Muscle layer of colon (tissue), 2 donors: ENCODE measurements around the gene TNNI2.

Experiments used
- H3K27ac ChIP-seq: one replicate; pipeline ENCODE4 v1.7.0; 2013; ENCODE audit warnings: low read depth, mild to moderate bottlenecking, low read length, moderate library complexity
- H3K27me3 ChIP-seq, 2 donors: one replicate each; pipeline ENCODE4 v1.7.0; 2013; ENCODE audit warnings: low read length in 2 of 2, mild to moderate bottlenecking in 2 of 2; ENCODE audit not compliant: insufficient read depth in 2 of 2, control insufficient read depth in 1 of 2
- H3K36me3 ChIP-seq: one replicate; pipeline ENCODE4 v1.7.0; 2013; ENCODE audit warnings: mild to moderate bottlenecking, low read length; ENCODE audit not compliant: insufficient read depth
- H3K4me1 ChIP-seq: one replicate; pipeline ENCODE4 v1.7.0; 2013; ENCODE audit warnings: mild to moderate bottlenecking, low read length; ENCODE audit not compliant: insufficient read depth
- H3K4me3 ChIP-seq, 2 donors: one replicate each; pipeline ENCODE4 v1.7.0; 2013; ENCODE audit warnings: low read length in 2 of 2, low read depth in 1 of 2, mild to moderate bottlenecking in 1 of 2, moderate library complexity in 1 of 2
- H3K9ac ChIP-seq: one replicate; pipeline ENCODE4 v1.7.0; 2013; ENCODE audit warnings: low read length
- H3K9me3 ChIP-seq: one replicate; pipeline ENCODE4 v1.7.0; 2013; ENCODE audit warnings: mild to moderate bottlenecking, low read length
- donor health status: abdominal sarcoma.
- donor health status: Adenocarcinoma of cecum.

The TNNI2 gene

DNA sequence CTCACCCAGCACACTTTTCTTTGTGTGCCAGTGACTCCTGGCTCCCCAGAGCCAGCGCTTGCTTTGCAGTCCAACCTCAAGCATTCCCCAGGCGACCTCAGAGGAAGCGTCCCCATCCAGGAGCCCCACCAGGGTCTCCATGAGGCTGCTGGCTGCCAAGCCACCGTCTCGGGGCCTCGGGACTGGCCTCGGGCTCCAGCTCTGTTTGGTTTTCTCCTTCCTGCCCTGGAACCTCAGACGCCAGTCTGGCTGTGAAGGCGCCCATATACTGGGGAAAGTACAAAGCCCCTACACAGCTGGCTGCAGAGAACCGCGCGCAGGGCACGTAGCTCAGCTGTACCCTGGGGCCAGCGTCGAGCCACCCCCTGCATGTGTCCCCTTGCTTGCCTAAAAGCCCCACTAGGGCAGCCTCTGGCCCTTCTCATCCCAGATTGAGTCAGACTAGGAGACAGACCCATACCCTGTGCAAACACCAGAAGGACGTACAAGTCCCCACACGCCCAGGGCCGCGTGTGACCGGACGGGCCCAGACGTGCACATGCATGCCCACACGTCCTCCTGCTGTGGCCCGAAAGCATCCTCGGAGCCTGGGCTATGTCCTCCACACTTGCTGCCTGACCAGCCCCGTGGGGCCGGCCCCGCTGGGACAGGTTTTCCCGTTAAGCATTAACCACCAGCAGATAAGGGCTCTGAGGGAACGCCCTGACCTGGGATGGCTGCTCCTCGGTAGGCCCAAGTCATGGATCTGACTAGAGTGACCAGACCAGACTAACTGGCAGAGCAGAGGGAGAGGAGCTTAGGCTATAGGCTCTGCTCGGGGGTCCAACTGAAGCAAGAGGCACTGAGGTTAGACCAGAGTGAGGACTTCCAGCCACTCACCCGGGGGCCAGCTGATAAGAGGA is 8.2 kb upstream of the TNNI2 start:
- no peak overlapping the region for H3K4me3 ChIP-seq
- no peaks in the 10 kb centered on the region for H3K9me3 ChIP-seq
- no peaks in the 10 kb centered on the region for H3K36me3 ChIP-seq
- H3K27ac ChIP-seq = no peak overlapping the region
- no peak overlapping the region for H3K9ac ChIP-seq
- peaks cover 0 to 29% of the 10 kb centered on the region in 2 donors for H3K27me3 ChIP-seq
- H3K4me1 ChIP-seq = no peaks in the 10 kb centered on the region

DNA sequence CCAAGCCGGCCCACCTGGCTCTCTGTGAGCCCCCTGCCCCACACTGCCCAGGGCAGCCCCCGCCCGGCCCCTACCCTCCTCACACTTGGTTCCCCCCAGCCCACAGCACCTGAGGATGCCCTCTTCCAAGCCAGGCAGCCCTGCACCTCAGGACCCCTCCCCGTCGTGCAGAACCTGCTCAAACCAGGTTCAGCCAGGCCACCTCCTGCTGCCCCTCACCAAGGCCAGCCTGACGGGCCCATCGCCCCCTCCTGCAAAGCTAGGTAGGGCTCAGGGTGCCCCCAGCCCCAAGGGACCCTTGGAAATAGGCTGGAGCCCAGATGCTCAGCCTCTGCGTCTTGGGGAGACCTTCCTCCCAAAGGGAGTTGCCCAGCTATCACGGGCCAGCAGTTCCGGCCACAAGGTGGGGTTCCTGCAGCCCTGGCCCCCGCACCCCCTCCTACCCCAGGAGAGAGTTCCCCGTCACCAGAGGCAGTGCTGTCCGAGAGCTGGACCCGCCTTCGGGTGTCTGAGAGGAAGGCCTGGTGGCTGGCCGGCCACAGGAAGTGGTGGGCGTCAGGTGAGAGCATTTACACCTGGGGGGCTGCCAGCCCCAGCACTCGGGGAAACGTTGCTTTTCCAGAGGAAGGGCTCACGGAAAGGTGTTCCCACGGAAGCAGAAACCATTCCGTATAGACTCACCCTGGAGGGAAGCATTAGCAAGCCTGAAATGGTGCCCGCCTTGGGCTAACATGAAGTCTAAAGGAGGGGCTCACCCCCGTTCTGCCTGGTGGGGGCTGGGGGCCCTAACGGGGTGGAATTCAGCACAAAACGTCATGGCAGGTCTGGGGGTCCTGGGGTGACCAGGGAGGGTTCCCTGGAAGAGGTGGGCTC is 7.2 kb upstream of the TNNI2 start:
- H3K36me3 ChIP-seq = no peaks in the 10 kb centered on the region
- H3K9me3 ChIP-seq = no peaks in the 10 kb centered on the region
- H3K4me3 ChIP-seq = no peak overlapping the region
- H3K27ac ChIP-seq = no peak overlapping the region
- peaks cover 0 to 26% of the 10 kb centered on the region in 2 donors for H3K27me3 ChIP-seq
- H3K9ac ChIP-seq = no peak overlapping the region
- no peaks in the 10 kb centered on the region for H3K4me1 ChIP-seq

DNA sequence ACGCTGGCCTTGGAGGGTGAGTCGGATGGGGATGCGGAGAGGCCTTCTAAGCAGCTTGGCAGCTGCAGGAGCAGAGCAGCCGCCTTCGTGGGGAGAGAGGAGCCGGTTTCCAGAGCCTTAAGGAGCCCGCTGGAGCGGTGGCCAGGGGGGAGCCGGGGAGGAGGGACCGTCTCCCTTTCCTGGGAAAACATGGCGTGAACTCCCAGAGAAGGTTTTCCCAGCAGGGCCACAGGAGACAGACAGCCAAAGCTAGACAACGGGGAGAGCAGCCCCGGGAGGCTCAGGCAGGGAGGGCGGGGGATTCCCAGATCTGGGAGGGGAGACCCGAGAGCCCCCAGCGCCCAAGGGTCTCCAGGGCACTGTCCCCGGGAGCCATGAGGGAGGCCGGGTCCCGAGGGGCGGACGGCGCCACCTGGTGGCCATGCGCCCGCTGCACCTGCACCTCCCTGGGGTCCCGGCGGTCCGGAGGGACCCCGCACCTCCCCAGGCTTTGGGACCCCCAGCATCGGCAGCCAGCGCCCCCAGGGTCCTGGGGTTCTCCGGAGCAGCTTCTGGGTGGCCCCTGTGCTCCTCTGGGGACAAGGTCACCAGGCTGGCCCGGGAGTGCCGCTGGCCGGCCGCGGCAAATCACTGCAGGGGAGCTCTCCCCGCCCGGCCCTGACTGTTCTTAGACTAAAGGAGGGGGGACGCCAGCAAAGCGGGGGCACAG is 6.4 kb upstream of the TNNI2 start:
- no peak overlapping the region for H3K9ac ChIP-seq
- no peaks in the 10 kb centered on the region for H3K36me3 ChIP-seq
- no peak overlapping the region for H3K27ac ChIP-seq
- no peaks in the 10 kb centered on the region for H3K9me3 ChIP-seq
- no peak overlapping the region for H3K4me3 ChIP-seq
- no peaks in the 10 kb centered on the region for H3K4me1 ChIP-seq
- H3K27me3 ChIP-seq = peaks cover 0 to 26% of the 10 kb centered on the region in 2 donors

DNA sequence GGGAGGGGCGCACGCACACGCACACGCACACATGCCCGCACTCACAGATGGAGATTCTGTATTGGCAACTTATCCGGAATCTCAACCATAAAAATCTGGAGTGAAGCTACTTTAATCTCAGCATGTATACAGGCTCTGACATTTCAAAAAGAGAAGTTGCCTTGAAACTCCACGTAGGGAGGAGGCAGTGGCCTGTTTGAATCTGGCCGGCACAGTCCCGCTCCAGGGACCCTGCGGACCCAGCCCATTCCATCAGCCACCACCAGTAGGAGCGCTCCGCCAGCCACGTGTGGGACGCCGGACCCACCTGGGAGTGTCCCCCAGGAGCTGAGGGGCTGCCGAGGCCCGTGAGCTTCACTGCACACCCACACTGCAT is 5.9 kb upstream of the TNNI2 start:
- H3K9me3 ChIP-seq = no peaks in the 10 kb centered on the region

DNA sequence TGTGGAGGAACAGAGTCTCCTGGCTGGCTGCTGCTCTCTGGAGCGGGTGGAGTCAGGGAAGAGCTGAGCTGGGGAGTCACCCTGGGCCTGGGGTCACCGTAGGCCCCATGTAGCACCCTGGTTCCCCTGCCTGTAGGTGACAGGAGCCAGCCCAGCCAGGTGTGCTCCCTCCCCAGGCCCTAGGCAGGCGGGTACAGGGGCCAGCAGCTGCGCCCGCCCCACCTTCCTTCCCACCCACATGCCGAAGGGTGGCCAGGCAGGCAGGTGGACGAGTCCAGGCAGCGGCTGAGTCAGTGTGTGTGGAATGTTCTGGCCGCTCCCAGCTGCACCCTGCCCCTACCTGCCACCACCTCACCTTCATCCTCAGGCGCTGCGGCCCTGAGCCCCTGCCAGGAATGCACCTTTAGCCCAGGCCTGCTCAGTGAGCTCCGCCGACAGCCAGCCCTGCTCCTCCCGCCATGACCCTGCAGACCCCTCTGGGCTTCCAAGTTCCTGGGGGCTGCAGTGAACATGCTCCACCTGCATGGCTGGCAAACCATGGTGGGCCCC is 4.6 kb upstream of the TNNI2 start:
- Histone ChIP-seq H3K4me1 (no peaks in the 10 kb centered on the region), H3K27ac (no peak overlapping the region), H3K9me3 (no peaks in the 10 kb centered on the region), H3K4me3 (no peak overlapping the region), H3K27me3 (peaks cover 0 to 25% of the 10 kb centered on the region in 2 donors), H3K9ac (no peak overlapping the region), H3K36me3 (no peaks in the 10 kb centered on the region)

More for the DNA sequence above, 5.9 kb upstream of the TNNI2 start:
- no peak overlapping the region for H3K27ac ChIP-seq
- H3K9ac ChIP-seq = no peak overlapping the region
- H3K36me3 ChIP-seq = no peaks in the 10 kb centered on the region
- no peak overlapping the region for H3K4me3 ChIP-seq
- no peaks in the 10 kb centered on the region for H3K4me1 ChIP-seq
- peaks cover 0 to 26% of the 10 kb centered on the region in 2 donors for H3K27me3 ChIP-seq

DNA sequence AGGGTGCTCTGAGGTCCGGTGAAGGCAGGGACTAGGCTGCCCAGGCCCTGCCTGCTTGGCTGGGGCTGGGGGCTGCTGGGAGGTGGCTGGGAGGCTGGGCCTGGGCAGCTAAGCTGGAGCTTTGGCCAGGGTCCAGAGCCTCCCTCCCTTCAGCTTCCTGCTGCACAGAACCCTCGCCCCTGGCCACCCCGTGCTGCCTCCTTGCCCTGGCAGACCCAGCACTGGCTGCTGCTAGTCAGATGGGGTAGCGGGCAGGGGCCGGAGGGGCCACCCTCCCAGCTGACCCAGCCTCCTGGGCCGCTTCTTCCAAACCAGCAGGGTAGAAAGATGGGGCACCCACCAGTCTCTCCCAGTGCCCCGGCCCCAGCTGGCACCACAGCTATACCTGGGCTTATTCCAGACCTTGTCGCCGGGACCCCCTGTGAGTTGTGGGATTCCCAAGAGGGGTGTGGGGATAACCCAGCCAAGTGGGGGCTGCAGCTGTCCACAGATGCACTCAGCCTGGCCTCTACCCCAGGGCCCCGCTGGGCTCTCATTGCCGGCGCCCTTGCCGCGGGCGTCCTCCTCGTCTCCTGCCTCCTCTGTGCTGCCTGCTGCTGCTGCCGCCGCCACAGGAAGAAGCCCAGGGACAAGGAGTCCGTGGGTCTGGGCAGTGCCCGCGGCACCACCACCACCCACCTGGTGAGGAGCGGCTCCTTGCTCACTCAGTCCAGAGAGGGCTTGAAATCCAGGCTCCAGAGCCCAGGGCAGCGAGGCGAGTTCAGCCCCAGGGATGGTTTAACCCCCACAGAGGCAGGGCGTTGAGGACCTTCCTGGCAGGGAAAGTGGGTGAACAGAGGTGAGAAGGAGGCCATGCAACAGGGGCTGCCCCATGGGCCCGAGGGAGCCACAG is 3.8 kb upstream of the TNNI2 start, which contains the start of gene SYT8:
Gene SYT8 (plus strand): TSS at position 212 of the 892 bp plus-strand sequence. CDS start 116 bp downstream, at position 328.
- Histone ChIP-seq H3K4me3 (no peak within 1 kb of the TSS), H3K9me3 (no peaks in the 10 kb centered on the region), H3K27ac (no peak within 1 kb of the TSS), H3K27me3 (peaks cover 0 to 17% of the 10 kb centered on the region in 2 donors), H3K4me1 (no peaks in the 10 kb centered on the region), H3K36me3 (no peaks in the 10 kb centered on the region), H3K9ac (no peak within 1 kb of the TSS)

DNA sequence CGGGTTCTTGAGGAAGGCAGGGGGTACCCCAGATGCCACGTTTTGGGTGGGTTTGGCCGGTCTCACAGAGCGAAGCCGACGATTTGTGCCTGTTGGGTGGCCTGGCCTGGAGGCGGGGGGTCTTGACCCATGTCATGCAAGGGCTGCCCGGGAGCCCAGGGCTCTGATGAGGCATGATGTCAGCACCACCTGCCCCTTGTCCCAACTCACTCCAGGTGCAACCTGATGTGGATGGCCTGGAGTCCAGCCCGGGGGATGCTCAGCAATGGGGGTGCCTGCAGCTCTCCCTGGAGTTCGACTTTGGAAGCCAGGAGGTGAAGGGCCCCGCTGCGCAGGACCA is 3.1 kb upstream of the TNNI2 start:
- Histone ChIP-seq H3K9ac (no peak overlapping the region), H3K4me3 (no peak overlapping the region), H3K9me3 (no peaks in the 10 kb centered on the region), H3K27me3 (peaks cover 0 to 17% of the 10 kb centered on the region in 2 donors), H3K36me3 (no peaks in the 10 kb centered on the region), H3K4me1 (no peaks in the 10 kb centered on the region), H3K27ac (no peak overlapping the region)

DNA sequence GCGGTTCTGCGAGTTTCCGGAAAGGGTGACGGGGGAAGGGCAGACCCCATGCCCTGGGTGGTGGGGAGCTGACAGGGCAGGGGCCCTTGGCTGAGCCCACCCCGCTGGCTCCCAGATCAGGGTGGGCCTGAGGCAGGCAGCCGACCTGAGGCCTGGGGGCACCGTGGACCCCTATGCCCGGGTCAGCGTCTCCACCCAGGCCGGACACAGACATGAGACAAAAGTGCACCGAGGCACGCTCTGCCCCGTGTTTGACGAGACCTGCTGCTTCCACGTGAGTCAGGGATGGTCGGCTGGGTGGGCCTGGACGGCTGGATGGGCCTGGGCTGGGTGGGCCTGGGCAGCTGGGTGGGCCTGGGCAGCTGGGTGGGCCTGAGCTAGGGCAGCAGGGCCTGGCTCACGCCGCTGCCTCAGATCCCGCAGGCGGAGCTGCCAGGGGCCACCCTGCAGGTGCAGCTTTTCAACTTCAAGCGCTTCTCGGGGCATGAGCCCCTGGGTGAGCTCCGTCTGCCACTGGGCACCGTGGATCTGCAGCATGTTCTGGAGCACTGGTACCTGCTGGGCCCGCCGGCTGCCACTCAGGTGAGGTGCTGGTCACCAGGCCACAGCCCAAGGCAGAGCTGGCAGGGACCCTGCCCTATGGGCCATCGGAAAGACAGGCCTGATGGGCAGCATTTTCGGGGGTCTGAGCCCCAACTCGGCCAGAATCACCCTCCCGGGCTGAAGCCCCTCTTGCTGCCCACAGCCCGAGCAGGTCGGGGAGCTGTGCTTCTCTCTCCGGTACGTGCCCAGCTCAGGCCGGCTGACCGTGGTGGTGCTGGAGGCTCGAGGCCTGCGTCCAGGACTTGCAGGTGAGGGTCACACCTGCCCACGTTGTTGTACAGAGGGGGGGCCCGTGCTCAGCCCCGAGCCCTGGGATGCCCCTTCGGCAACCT is 2.5 kb upstream of the TNNI2 start:
- Histone ChIP-seq H3K27me3 (peaks cover 0 to 15% of the 10 kb centered on the region in 2 donors), H3K9ac (no peak overlapping the region), H3K4me3 (no peak overlapping the region), H3K27ac (no peak overlapping the region), H3K9me3 (no peaks in the 10 kb centered on the region), H3K4me1 (no peaks in the 10 kb centered on the region), H3K36me3 (no peaks in the 10 kb centered on the region)

DNA sequence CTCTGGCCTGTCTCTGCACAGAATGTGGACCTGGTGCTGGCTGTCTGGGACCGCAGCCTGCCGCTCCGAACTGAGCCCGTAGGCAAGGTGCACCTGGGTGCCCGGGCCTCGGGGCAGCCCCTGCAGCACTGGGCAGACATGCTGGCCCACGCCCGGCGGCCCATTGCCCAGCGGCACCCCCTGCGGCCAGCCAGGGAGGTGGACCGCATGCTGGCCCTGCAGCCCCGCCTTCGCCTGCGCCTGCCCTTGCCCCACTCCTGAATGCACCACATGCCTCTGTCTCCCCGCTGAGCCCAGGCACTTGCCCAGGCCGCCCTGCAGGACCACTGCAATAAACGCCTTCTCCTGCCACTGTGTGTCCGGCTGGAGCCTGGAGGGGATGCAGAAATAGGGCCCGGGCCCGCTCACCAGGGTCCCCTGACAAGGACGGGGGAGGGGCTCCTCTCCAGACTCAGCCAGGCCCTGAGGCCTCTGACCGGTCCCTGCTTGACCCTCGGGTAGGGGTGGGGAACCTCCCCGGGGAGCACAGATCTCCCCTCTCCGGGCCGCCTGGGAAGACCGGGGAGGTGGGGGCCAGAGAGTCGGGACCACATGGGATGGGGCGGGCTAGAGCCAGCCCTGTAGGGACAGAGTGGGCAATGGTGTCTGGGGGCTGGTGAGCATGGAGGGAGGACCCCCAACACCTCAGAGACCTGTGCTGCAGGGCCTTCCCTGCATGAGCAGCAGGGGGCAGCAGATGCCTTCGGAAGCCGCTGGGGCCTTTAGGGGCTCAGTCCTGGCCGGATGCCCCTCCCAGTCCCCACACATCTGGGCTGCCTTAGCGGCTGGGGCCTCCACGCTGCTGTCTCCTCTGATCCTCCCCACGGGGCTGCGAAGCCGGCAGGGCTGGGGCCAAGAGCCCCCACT is 1.4 kb upstream of the TNNI2 start:
- H3K27me3 ChIP-seq = peaks cover 0 to 7% of the 10 kb centered on the region in 2 donors
- no peak overlapping the region for H3K27ac ChIP-seq
- no peaks in the 10 kb centered on the region for H3K36me3 ChIP-seq
- H3K4me3 ChIP-seq = no peak overlapping the region
- no peaks in the 10 kb centered on the region for H3K4me1 ChIP-seq
- no peak overlapping the region for H3K9ac ChIP-seq
- no peaks in the 10 kb centered on the region for H3K9me3 ChIP-seq
